ENCODE measurements around the gene AHDC1.

The AHDC1 gene

GRCh38 chr1:27595597-27595996, 8.3 kb downstream of the AHDC1 start:
- no peak for ATAC-seq
- TF ChIP-seq PATZ1 (CRISPR knock-in tag; IDR thresholded peaks at IDR 0.05; ENCODE audit: borderline replicate concordance) = no peak
- no peak for TF ChIP-seq PPARA (CRISPR knock-in tag; IDR thresholded peaks at IDR 0.05; ENCODE audit: borderline replicate concordance)
- no peak for TF ChIP-seq ZC3H10 (CRISPR knock-in tag; IDR thresholded peaks at IDR 0.05)
- no peak for TF ChIP-seq ARNTL (CRISPR knock-in tag; IDR thresholded peaks at IDR 0.05; ENCODE audit: borderline replicate concordance, low read depth)
- TF ChIP-seq GLIS3 (CRISPR knock-in tag; IDR thresholded peaks at IDR 0.05) = no peak
- no peak for TF ChIP-seq POU6F1 (CRISPR knock-in tag; IDR thresholded peaks at IDR 0.05; ENCODE audit: borderline replicate concordance, low read depth)
- TF ChIP-seq CSDC2 (CRISPR knock-in tag; IDR thresholded peaks at IDR 0.05) = no peak
- TF ChIP-seq ZFP30 (CRISPR knock-in tag; IDR thresholded peaks at IDR 0.05) = no peak
- TF ChIP-seq OSR1 (CRISPR knock-in tag; IDR thresholded peaks at IDR 0.05) = no peak
- no peak for TF ChIP-seq ZNF565 (CRISPR knock-in tag; conservative IDR thresholded peaks at IDR 0.05; ENCODE audit: low read depth)

GRCh38 chr1:27594564-27595510, 9.1 kb downstream of the AHDC1 start:
- TF ChIP-seq ZC3H10 (CRISPR knock-in tag; IDR thresholded peaks at IDR 0.05) = no peak
- TF ChIP-seq ZFP3 (CRISPR knock-in tag; IDR thresholded peaks at IDR 0.05) = no peak
- TF ChIP-seq CSDC2 (CRISPR knock-in tag; IDR thresholded peaks at IDR 0.05) = no peak
- no peak for TF ChIP-seq TSHZ2 (CRISPR knock-in tag; IDR thresholded peaks at IDR 0.05)
- no peak for TF ChIP-seq ZNF565 (CRISPR knock-in tag; conservative IDR thresholded peaks at IDR 0.05; ENCODE audit: low read depth)
- TF ChIP-seq OSR1 (CRISPR knock-in tag; IDR thresholded peaks at IDR 0.05) = no peak
- TF ChIP-seq ESRRG (CRISPR knock-in tag; IDR thresholded peaks at IDR 0.05) = no peak
- TF ChIP-seq PATZ1 (CRISPR knock-in tag; IDR thresholded peaks at IDR 0.05; ENCODE audit: borderline replicate concordance) = no peak
- no peak for TF ChIP-seq ARNTL (CRISPR knock-in tag; IDR thresholded peaks at IDR 0.05; ENCODE audit: borderline replicate concordance, low read depth)
- TF ChIP-seq POU6F1 (CRISPR knock-in tag; IDR thresholded peaks at IDR 0.05; ENCODE audit: borderline replicate concordance, low read depth) = no peak
- TF ChIP-seq GLIS3 (CRISPR knock-in tag; IDR thresholded peaks at IDR 0.05) = no peak
- no peak for TF ChIP-seq ZFP30 (CRISPR knock-in tag; IDR thresholded peaks at IDR 0.05)
- TF ChIP-seq BACH2 (CRISPR knock-in tag; IDR thresholded peaks at IDR 0.05; ENCODE audit: borderline replicate concordance) = no peak
- no peak for TF ChIP-seq TCF4 (CRISPR knock-in tag; IDR thresholded peaks at IDR 0.05; ENCODE audit: borderline replicate concordance)
- TF ChIP-seq RARB (CRISPR knock-in tag; IDR thresholded peaks at IDR 0.05) = no peak
- TF ChIP-seq ZNF8 (CRISPR knock-in tag; IDR thresholded peaks at IDR 0.05) = no peak
- TF ChIP-seq CREB5 (CRISPR knock-in tag; IDR thresholded peaks at IDR 0.05; ENCODE audit: low read depth) = no peak
- peak; percentile 11; the same call in 1 of the 3 replicates for ATAC-seq

All from SK-N-SH treated with all-trans-retinoic acid at 6 μM for 48 hours (cell line).